Astrocyte (in vitro differentiated cells and primary cell): Measurements from ENCODE around the gene STARD8. TPM values are rescaled to one million over a fixed set of nuclear protein-coding genes. Genes with fewer than 3 reads are reported as not detected.
"Not testable (repeated sequence)": the region's sequence is repeated elsewhere in the genome, so short reads cannot be mapped to it uniquely, and the experiment has no call there.

Experiments
- DNase-seq: peaks from one replicate; pipeline ENCODE4 v3.0.0-alpha.2; 2010; ENCODE audit warnings: low read depth
- FAIRE-seq: peaks from 2 replicates; lab custom pipeline; 2011; peaks lifted over from hg19 to GRCh38; lab: Jason Lieb, UNC
- H2AFZ ChIP-seq: 2 replicates; pipeline ENCODE4 v1.6.0; 2012; ENCODE audit warnings: low read depth, low read length, inconsistent platforms
- H3K27ac ChIP-seq: 2 replicates; pipeline ENCODE4 v1.5.1; 2011; ENCODE audit warnings: low read depth, low read length, inconsistent platforms
- H3K27me3 ChIP-seq: 2 replicates; pipeline ENCODE4 v1.6.0; 2011; ENCODE audit warnings: low read length, inconsistent platforms; ENCODE audit not compliant: insufficient read depth
- H3K36me3 ChIP-seq: 2 replicates; pipeline ENCODE4 v1.5.1; 2011; ENCODE audit warnings: low read length, inconsistent platforms; ENCODE audit not compliant: insufficient read depth
- H3K4me1 ChIP-seq: 2 replicates; pipeline ENCODE4 v1.5.1; 2011; ENCODE audit warnings: low read length, inconsistent platforms; ENCODE audit not compliant: insufficient read depth
- H3K4me2 ChIP-seq: 2 replicates; pipeline ENCODE4 v1.6.0; 2012; ENCODE audit warnings: low read length, inconsistent platforms
- H3K4me3 ChIP-seq: 2 replicates; pipeline ENCODE4 v1.5.1; 2011; ENCODE audit warnings: low read depth, mild to moderate bottlenecking, low read length, inconsistent platforms; ENCODE audit not compliant: insufficient read depth
- H3K79me2 ChIP-seq: 2 replicates; pipeline ENCODE4 v1.6.0; 2012; ENCODE audit warnings: mild to moderate bottlenecking, low read length, inconsistent platforms; ENCODE audit not compliant: insufficient read depth
- H3K9ac ChIP-seq: 2 replicates; pipeline ENCODE4 v1.6.0; 2012; ENCODE audit warnings: mild to moderate bottlenecking, low read length, inconsistent platforms
- H3K9me3 ChIP-seq: 2 replicates; pipeline ENCODE4 v1.5.1; 2012; ENCODE audit warnings: low read depth, mild to moderate bottlenecking, low read length, inconsistent platforms; ENCODE audit not compliant: insufficient read depth
- H4K20me1 ChIP-seq: 2 replicates; pipeline ENCODE4 v1.6.0; 2012; ENCODE audit warnings: low read length, inconsistent platforms; ENCODE audit not compliant: insufficient read depth
- H3K27ac Mint-ChIP-seq: one replicate; pipeline ENCODE4 v1.8.0; 2021; ENCODE audit warnings: mild to moderate bottlenecking, mixed read lengths; ENCODE audit not compliant: unreplicated experiment
- H3K27me3 Mint-ChIP-seq: one replicate; pipeline ENCODE4 v1.8.0; 2021; ENCODE audit warnings: low read depth, mixed read lengths; ENCODE audit not compliant: unreplicated experiment
- H3K36me3 Mint-ChIP-seq: one replicate; pipeline ENCODE4 v1.8.0; 2021; ENCODE audit warnings: low read depth, mixed read lengths; ENCODE audit not compliant: unreplicated experiment
- H3K4me1 Mint-ChIP-seq: one replicate; pipeline ENCODE4 v1.8.0; 2021; ENCODE audit warnings: low read depth, mixed read lengths; ENCODE audit not compliant: unreplicated experiment
- H3K4me3 Mint-ChIP-seq: one replicate; pipeline ENCODE4 v1.8.0; 2021; ENCODE audit warnings: mild to moderate bottlenecking, moderate library complexity, mixed read lengths; ENCODE audit not compliant: unreplicated experiment
- H3K9me3 Mint-ChIP-seq: one replicate; pipeline ENCODE4 v1.8.0; 2021; ENCODE audit warnings: mild to moderate bottlenecking, mixed read lengths; ENCODE audit not compliant: unreplicated experiment
- CTCF ChIP-seq: IDR thresholded peaks from 2 replicates; pipeline ENCODE4 v1.5.1; 2011; ENCODE audit warnings: low read depth, mild to moderate bottlenecking, inconsistent platforms, low read length, moderate library complexity; ENCODE audit not compliant: insufficient read depth
- EZH2 ChIP-seq: IDR thresholded peaks from 2 replicates; pipeline ENCODE4 v1.6.1; 2012; ENCODE audit warnings: mild to moderate bottlenecking, low read length, inconsistent platforms; ENCODE audit not compliant: insufficient read depth
- total RNA-seq: library from RNA; stranded (reverse); gene quantifications from 2 replicates; pipeline ENCODE4 v1.2.1, GENCODE V29; 2021

STARD8 gene
- total RNA-seq, 1 donor from 2014 or later: 1.3 TPM

GRCh38 chrX:68627986-68628385 lies 19.5 kb upstream of the STARD8 start:
- no peak overlapping the region for H3K4me2 ChIP-seq
- DNase-seq: no peak
- peak; percentile 56 for FAIRE-seq

DNA sequence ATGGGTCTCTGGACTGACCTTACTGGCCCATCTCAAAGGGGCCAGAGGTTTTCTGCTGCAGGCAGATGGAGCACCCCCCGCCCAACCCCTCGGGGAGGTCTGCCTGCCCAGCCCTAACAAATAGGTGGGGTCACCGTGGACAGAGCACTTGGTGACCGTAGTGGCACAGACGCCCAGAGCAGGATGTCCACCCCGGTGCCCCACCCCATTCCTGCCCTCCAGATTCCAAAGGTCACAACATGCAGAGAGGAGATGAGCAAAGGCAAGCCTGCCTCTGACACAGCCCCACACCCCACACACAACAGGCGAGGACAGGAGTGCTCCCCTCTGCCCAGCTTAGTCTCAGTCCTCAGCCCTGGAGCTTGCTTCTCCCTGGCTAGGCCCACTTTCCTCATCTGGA lies 17.5 kb upstream of the STARD8 start:
- not testable (repeated sequence) for H3K27me3 Mint-ChIP-seq, H3K4me3 Mint-ChIP-seq
- peak; percentile 73 for FAIRE-seq

More at GRCh38 chrX:68627986-68628385, 19.5 kb upstream of the STARD8 start:
- Histone ChIP-seq H3K4me1 (no peaks in the 10 kb centered on the region), H3K79me2 (no peaks in the 10 kb centered on the region), H3K27ac (no peak overlapping the region), H3K27me3 (no peaks in the 10 kb centered on the region), H3K36me3 (no peaks in the 10 kb centered on the region), H3K4me3 (no peak overlapping the region), H3K9me3 (no peaks in the 10 kb centered on the region), H3K9ac (no peak overlapping the region), H2AFZ (no peak overlapping the region), H4K20me1 (no peaks in the 10 kb centered on the region)
- Mint-ChIP-seq H3K36me3 (no peaks in the 10 kb centered on the region), H3K27ac (no peak overlapping the region), H3K9me3 (no peaks in the 10 kb centered on the region), H3K4me3 (no peak overlapping the region), H3K4me1 (no peaks in the 10 kb centered on the region), H3K27me3 (peaks cover 5% of the 10 kb centered on the region)
- no peak for TF ChIP-seq CTCF
- TF ChIP-seq EZH2: no peak

GRCh38 chrX:68631336-68631735 lies 16.1 kb upstream of the STARD8 start:
- H3K36me3 Mint-ChIP-seq: no peaks in the 10 kb centered on the region
- DNase-seq: no peak
- Histone ChIP-seq H3K4me2 (no peak overlapping the region), H2AFZ (no peak overlapping the region), H3K27me3 (no peaks in the 10 kb centered on the region), H3K36me3 (no peaks in the 10 kb centered on the region), H3K27ac (no peak overlapping the region), H3K4me3 (no peak overlapping the region), H3K4me1 (no peaks in the 10 kb centered on the region), H3K9me3 (no peaks in the 10 kb centered on the region), H4K20me1 (no peaks in the 10 kb centered on the region), H3K9ac (no peak overlapping the region), H3K79me2 (no peaks in the 10 kb centered on the region)
- no peaks in the 10 kb centered on the region for H3K4me1 Mint-ChIP-seq
- H3K9me3 Mint-ChIP-seq: no peaks in the 10 kb centered on the region
- H3K27ac Mint-ChIP-seq: no peak overlapping the region
- FAIRE-seq: no peak
- H3K27me3 Mint-ChIP-seq: peaks cover 5% of the 10 kb centered on the region
- H3K4me3 Mint-ChIP-seq: no peak overlapping the region
- TF ChIP-seq EZH2: no peak
- TF ChIP-seq CTCF: no peak

More for the DNA sequence above, 17.5 kb upstream of the STARD8 start:
- not testable (repeated sequence) for H3K4me2 ChIP-seq, H3K36me3 ChIP-seq, H3K4me1 Mint-ChIP-seq, H2AFZ ChIP-seq, H3K27me3 ChIP-seq, H3K79me2 ChIP-seq, H4K20me1 ChIP-seq, H3K27ac ChIP-seq, H3K27ac Mint-ChIP-seq, H3K4me1 ChIP-seq, H3K4me3 ChIP-seq, H3K36me3 Mint-ChIP-seq, DNase-seq, H3K9me3 ChIP-seq, H3K9ac ChIP-seq, H3K9me3 Mint-ChIP-seq
